ENCODE measurements around the gene HOXC9. TPM values are rescaled to one million over a fixed set of nuclear protein-coding genes. Genes with fewer than 3 reads are reported as not detected.

HOXC9 gene
- total RNA-seq, 1 experiment from 2014 or later: 6.0 TPM

GRCh38 chr12:54045401-54045800 lies 45.4 kb downstream of the HOXC9 start:
- Mint-ChIP-seq H3K27me3 (ENCODE audit: insufficient read depth, unreplicated experiment) (no peaks in the 10 kb centered on the region), H3K36me3 (ENCODE audit: insufficient read depth, unreplicated experiment) (no peaks in the 10 kb centered on the region), H3K9me3 (ENCODE audit: unreplicated experiment) (no peaks in the 10 kb centered on the region), H3K4me3 (ENCODE audit: unreplicated experiment) (no peak overlapping the region), H3K27ac (ENCODE audit: low read depth, unreplicated experiment) (no peak overlapping the region), H3K4me1 (ENCODE audit: insufficient read depth, unreplicated experiment) (no peaks in the 10 kb centered on the region)
- DNase-seq (ENCODE audit: unreplicated experiment): no peak
- intact Hi-C loops (cut with micrococcal nuclease): no loop called here
- ChIA-PET POLR2A (interaction anchor here (1.2 kb wide), 1 partner anchor 291 kb away, joined by 3 read pairs; no protein-coding TSS in a partner anchor), CTCF (interaction anchor here (0.5 to 3.0 kb wide), 6 partner anchors 13 to 309 kb away, joined by 3 to 15 read pairs (median 3); partner anchors contain the start of gene HOXC5)
- BruUV-seq (replicated peaks): no TSS peak
- TF ChIP-seq CTCF (IDR thresholded peaks at IDR 0.05; ENCODE audit: unreplicated experiment): no peak

- CTCF ChIA-PET: interaction anchor here (0.6 to 3.0 kb wide), 3 partner anchors 13 to 308 kb away, joined by 3 to 15 read pairs (median 3); partner anchors contain the start of gene HOXC5
- no peak for TF ChIP-seq CTCF (IDR thresholded peaks at IDR 0.05; ENCODE audit: unreplicated experiment)
- intact Hi-C loops (cut with micrococcal nuclease): no loop called here
- Mint-ChIP-seq H3K9me3 (ENCODE audit: unreplicated experiment) (no peaks in the 10 kb centered on the region), H3K27me3 (ENCODE audit: insufficient read depth, unreplicated experiment) (no peaks in the 10 kb centered on the region), H3K4me3 (ENCODE audit: unreplicated experiment) (no peak overlapping the region), H3K36me3 (ENCODE audit: insufficient read depth, unreplicated experiment) (no peaks in the 10 kb centered on the region), H3K27ac (ENCODE audit: low read depth, unreplicated experiment) (no peak overlapping the region), H3K4me1 (ENCODE audit: insufficient read depth, unreplicated experiment) (no peaks in the 10 kb centered on the region)
- BruUV-seq (replicated peaks): no TSS peak
- no peak for DNase-seq (ENCODE audit: unreplicated experiment)
- POLR2A ChIA-PET: interaction anchor here (1.2 kb wide), 1 partner anchor 290 kb away, joined by 3 read pairs; no protein-coding TSS in a partner anchor
Observed at GRCh38 chr12:54045868-54046521, 46.0 kb downstream of the HOXC9 start.

- intact Hi-C loops (cut with micrococcal nuclease): no loop called here
- ChIA-PET POLR2A (interaction anchor here (0.5 kb wide), 1 partner anchor 316 kb away, joined by 3 read pairs; no protein-coding TSS in a partner anchor), CTCF (no interaction called here)
- H3K9me3 Mint-ChIP-seq (ENCODE audit: unreplicated experiment): no peaks in the 10 kb centered on the region
- no TSS peak for BruUV-seq (replicated peaks)
- DNase-seq (ENCODE audit: unreplicated experiment): no peak
- H3K4me1 Mint-ChIP-seq (ENCODE audit: insufficient read depth, unreplicated experiment): peaks cover 8% of the 10 kb centered on the region
- H3K27ac Mint-ChIP-seq (ENCODE audit: low read depth, unreplicated experiment): no peak overlapping the region
- H3K4me3 Mint-ChIP-seq (ENCODE audit: unreplicated experiment): no peak overlapping the region
- no peaks in the 10 kb centered on the region for H3K27me3 Mint-ChIP-seq (ENCODE audit: insufficient read depth, unreplicated experiment)
- no peaks in the 10 kb centered on the region for H3K36me3 Mint-ChIP-seq (ENCODE audit: insufficient read depth, unreplicated experiment)
- no peak for TF ChIP-seq CTCF (IDR thresholded peaks at IDR 0.05; ENCODE audit: unreplicated experiment)
Observed at GRCh38 chr12:54046809-54047159, 46.8 kb downstream of the HOXC9 start.

- intact Hi-C loops (cut with micrococcal nuclease): no loop called here
- H3K9me3 Mint-ChIP-seq (ENCODE audit: unreplicated experiment): no peaks in the 10 kb centered on the region
- H3K4me1 Mint-ChIP-seq (ENCODE audit: insufficient read depth, unreplicated experiment): peaks cover 11% of the 10 kb centered on the region
- no peak for TF ChIP-seq CTCF (IDR thresholded peaks at IDR 0.05; ENCODE audit: unreplicated experiment)
- ChIA-PET POLR2A (no interaction called here), CTCF (interaction anchor here (0.6 kb wide), 1 partner anchor 208 kb away, joined by 3 read pairs; no protein-coding TSS in a partner anchor)
- H3K27me3 Mint-ChIP-seq (ENCODE audit: insufficient read depth, unreplicated experiment): no peaks in the 10 kb centered on the region
- H3K27ac Mint-ChIP-seq (ENCODE audit: low read depth, unreplicated experiment): no peak overlapping the region
- no peak overlapping the region for H3K4me3 Mint-ChIP-seq (ENCODE audit: unreplicated experiment)
- no TSS peak for BruUV-seq (replicated peaks)
- DNase-seq (ENCODE audit: unreplicated experiment): no peak
- no peaks in the 10 kb centered on the region for H3K36me3 Mint-ChIP-seq (ENCODE audit: insufficient read depth, unreplicated experiment)
Observed at GRCh38 chr12:54047160-54047963, 47.4 kb downstream of the HOXC9 start.
